ENCODE data around the gene NOG.

GRCh38 chr17:56601591-56601990, 8.1 kb downstream of the NOG start:
- TF ChIP-seq, protein P1, sequence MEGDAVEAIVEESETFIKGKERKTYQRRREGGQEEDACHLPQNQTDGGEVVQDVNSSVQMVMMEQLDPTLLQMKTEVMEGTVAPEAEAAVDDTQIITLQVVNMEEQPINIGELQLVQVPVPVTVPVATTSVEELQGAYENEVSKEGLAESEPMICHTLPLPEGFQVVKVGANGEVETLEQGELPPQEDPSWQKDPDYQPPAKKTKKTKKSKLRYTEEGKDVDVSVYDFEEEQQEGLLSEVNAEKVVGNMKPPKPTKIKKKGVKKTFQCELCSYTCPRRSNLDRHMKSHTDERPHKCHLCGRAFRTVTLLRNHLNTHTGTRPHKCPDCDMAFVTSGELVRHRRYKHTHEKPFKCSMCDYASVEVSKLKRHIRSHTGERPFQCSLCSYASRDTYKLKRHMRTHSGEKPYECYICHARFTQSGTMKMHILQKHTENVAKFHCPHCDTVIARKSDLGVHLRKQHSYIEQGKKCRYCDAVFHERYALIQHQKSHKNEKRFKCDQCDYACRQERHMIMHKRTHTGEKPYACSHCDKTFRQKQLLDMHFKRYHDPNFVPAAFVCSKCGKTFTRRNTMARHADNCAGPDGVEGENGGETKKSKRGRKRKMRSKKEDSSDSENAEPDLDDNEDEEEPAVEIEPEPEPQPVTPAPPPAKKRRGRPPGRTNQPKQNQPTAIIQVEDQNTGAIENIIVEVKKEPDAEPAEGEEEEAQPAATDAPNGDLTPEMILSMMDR (IDR thresholded peaks at IDR 0.05), result no peak
- TF ChIP-seq POLR2A (IDR thresholded peaks at IDR 0.05), result no peak
